ENCODE data around the gene STOX1. TPM values are rescaled to one million over a fixed set of nuclear protein-coding genes. Genes with fewer than 3 reads are reported as not detected.
"Not testable (repeated sequence)": the region's sequence is repeated elsewhere in the genome, so short reads cannot be mapped to it uniquely, and the experiment has no call there.

The STOX1 gene
- polyA plus RNA-seq, 1 donor, result 5.8 TPM

DNA sequence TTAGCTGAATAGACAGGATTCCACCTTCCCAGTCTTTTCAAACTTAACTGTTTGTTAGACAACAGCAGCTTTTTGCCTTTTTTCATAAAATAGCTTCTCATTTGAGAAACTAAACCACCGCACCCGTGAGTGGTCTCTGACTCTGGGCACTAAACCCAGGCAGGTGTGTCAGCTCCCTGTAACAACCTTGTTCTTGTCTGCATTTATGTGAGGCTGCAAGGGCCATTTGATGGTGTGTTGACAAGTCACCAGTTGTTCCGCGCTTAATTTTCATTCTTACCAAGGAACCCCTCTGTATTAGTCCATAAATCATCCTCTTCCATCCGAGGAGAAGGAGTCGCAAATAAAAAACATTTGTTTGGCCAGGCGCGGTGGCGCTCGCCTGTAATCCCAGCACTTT is 1.5 kb downstream of the STOX1 start:
- Histone ChIP-seq H3K27ac (ENCODE audit: low read length) (no peak overlapping the region), H3K27me3 (ENCODE audit: control insufficient read depth, insufficient read depth, low read length) (no peaks in the 10 kb centered on the region), H3K4me1 (ENCODE audit: control insufficient read depth, insufficient read depth, low read length) (peaks cover 4% of the 10 kb centered on the region), H3K4me3 (ENCODE audit: low read length) (no peak overlapping the region), H3K9me3 (ENCODE audit: control insufficient read depth, low read depth, low read length) (no peaks in the 10 kb centered on the region), H3K36me3 (ENCODE audit: control insufficient read depth, insufficient read depth, low read length) (no peaks in the 10 kb centered on the region)
- no CpG with 5 or more reads among the region's 10 CpGs for WGBS (ENCODE audit: insufficient coverage, low lambda C conversion rate)
- no peak for DNase-seq

DNA sequence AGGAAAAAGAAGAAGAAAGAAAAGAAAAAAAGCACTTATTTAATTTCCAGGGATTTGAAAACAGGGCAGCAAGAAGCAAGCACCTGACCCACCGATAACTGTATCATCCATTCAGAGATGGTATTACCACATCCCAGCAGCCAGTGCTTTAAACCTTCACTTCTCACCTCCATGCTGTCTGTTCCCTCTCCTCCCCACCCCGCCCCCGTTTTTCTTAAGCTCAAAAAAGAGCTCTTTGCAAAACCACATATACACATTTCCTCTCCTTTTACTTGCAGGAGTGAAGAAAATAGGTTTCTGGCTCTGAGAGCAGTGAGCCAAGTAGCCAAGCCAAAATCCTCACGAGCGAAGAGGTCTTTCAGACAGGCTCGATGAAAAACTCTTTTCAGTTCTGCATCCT is 2.2 kb downstream of the STOX1 start:
- Histone ChIP-seq H3K4me1 (ENCODE audit: control insufficient read depth, insufficient read depth, low read length) (peaks cover 4% of the 10 kb centered on the region), H3K4me3 (ENCODE audit: low read length) (no peak overlapping the region), H3K27ac (ENCODE audit: low read length) (no peak overlapping the region), H3K36me3 (ENCODE audit: control insufficient read depth, insufficient read depth, low read length) (no peaks in the 10 kb centered on the region), H3K9me3 (ENCODE audit: control insufficient read depth, low read depth, low read length) (no peaks in the 10 kb centered on the region), H3K27me3 (ENCODE audit: control insufficient read depth, insufficient read depth, low read length) (no peaks in the 10 kb centered on the region)
- 67% methylated on average over 2 of the region's 6 CpGs for WGBS (ENCODE audit: insufficient coverage, low lambda C conversion rate)
- DNase-seq, result no peak

DNA sequence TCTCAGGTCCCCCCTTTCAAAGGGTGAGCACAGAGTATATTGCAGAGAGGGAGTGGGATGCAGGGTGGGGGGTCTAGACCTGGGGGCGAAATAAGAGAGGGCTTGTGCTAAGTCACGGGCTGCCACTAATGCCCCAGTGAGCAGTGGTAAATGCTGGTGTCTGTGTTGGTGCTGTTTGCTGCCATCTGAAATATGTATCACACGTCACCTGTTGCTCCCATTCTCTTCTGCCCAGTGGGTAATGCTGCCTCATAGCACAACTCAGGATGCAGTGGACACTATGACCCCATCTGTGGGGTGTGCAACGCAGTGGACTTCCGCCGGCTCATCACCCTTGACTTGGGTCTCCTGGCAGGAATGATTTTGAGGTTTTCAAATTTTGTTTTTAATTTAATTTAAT is 2.6 kb downstream of the STOX1 start:
- no CpG with 5 or more reads among the region's 6 CpGs for WGBS (ENCODE audit: insufficient coverage, low lambda C conversion rate)
- no peak for DNase-seq

DNA sequence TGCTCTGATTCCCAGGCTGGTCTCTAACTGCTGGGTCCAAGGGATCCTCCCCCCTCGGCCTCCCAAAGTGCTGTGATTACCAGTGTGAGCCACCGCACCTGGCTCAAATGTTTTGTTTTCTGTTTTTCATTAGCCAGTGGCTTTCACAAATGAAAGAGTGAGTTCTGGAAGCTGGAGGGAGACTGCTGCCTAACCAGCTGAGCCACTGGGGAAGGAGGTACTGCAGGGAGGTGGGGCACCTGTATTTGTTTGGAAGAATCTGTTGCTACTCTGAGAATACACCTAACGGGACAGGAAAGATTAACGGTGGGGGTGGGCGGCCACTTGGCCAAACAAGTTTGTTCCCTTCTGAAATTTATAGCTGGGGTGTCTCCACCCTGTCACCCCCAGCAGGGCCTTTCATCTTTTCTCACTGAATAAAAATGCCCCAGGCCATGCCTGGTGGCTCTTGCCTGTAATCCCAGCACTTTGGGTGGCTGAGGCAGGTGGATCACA is 4.7 kb downstream of the STOX1 start:
- Histone ChIP-seq H3K9me3 (ENCODE audit: control insufficient read depth, low read depth, low read length) (no peaks in the 10 kb centered on the region), H3K27me3 (ENCODE audit: control insufficient read depth, insufficient read depth, low read length) (no peaks in the 10 kb centered on the region), H3K27ac (ENCODE audit: low read length) (no peak overlapping the region), H3K4me3 (ENCODE audit: low read length) (no peak overlapping the region), H3K36me3 (ENCODE audit: control insufficient read depth, insufficient read depth, low read length) (peaks cover 5% of the 10 kb centered on the region), H3K4me1 (ENCODE audit: control insufficient read depth, insufficient read depth, low read length) (no peaks in the 10 kb centered on the region)
- no CpG with 5 or more reads among the region's 5 CpGs for WGBS (ENCODE audit: insufficient coverage, low lambda C conversion rate)
- DNase-seq, result no peak

More for the DNA sequence above, 2.6 kb downstream of the STOX1 start:
- H3K9me3 ChIP-seq (ENCODE audit: control insufficient read depth, low read depth, low read length), result no peaks in the 10 kb centered on the region
- no peaks in the 10 kb centered on the region for H3K36me3 ChIP-seq (ENCODE audit: control insufficient read depth, insufficient read depth, low read length)
- no peaks in the 10 kb centered on the region for H3K27me3 ChIP-seq (ENCODE audit: control insufficient read depth, insufficient read depth, low read length)
- H3K27ac ChIP-seq (ENCODE audit: low read length), result no peak overlapping the region
- H3K4me3 ChIP-seq (ENCODE audit: low read length), result no peak overlapping the region
- H3K4me1 ChIP-seq (ENCODE audit: control insufficient read depth, insufficient read depth, low read length), result peaks cover 4% of the 10 kb centered on the region

DNA sequence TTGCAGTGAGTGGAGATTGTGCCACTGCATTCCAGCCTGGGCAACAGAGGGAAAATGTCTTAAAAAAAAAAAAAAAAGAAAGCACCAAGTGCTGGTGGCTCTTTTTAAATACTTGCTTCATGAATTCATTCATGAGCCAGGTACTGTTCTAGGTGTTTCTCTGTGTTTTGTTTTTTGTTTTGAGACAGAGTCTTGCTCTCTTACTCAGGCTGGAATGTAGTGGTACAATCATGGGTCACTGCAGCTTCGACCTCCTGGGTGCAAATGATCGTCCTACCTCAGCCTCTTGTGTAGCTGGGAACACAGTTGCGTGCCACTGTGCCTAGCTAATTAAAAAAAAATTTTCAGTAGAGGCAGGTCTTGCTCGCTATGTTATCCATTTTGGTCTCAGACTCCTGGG is 5.3 kb downstream of the STOX1 start:
- no peak for DNase-seq
- H3K4me3 ChIP-seq (ENCODE audit: low read length), result no peak overlapping the region
- no peaks in the 10 kb centered on the region for H3K9me3 ChIP-seq (ENCODE audit: control insufficient read depth, low read depth, low read length)
- no peaks in the 10 kb centered on the region for H3K4me1 ChIP-seq (ENCODE audit: control insufficient read depth, insufficient read depth, low read length)
- peaks cover 5% of the 10 kb centered on the region for H3K36me3 ChIP-seq (ENCODE audit: control insufficient read depth, insufficient read depth, low read length)
- H3K27ac ChIP-seq (ENCODE audit: low read length), result no peak overlapping the region
- WGBS (ENCODE audit: insufficient coverage, low lambda C conversion rate), result no CpG with 5 or more reads among the region's 4 CpGs
- no peaks in the 10 kb centered on the region for H3K27me3 ChIP-seq (ENCODE audit: control insufficient read depth, insufficient read depth, low read length)

DNA sequence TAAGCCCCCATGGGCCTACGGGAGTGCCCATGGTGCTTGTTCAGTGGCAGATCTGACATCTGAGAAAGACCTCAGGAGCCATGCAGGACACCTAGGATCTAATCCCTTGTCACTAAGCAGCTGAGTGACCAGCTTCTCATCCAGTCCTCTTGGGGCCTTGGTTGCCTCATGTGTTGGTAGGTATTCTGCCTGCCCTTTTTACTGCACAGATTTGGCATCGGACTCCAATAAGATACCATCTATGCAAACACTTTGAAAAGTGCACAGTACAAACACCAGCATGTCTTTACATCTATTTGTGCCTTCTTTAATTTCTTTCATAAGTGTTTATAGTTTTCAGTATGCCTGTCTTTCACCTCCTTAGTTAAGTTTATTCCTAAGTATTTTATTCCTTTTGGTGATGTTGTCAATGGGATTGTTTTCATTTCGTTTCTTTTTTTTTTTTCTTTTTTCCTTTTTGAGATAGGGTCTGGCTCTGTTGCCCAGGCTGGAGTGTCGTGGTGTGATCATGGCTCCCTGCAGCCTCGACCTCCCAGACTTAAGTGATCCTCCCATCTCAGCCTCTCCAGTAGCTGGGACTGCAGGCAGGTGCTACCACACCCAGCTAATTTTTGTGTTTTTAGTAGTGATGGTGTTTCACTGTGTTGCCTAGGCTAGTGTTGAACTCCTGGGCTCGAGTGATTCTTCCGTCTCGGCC is 10.4 kb downstream of the STOX1 start:
- no peak for DNase-seq
- Histone ChIP-seq H3K27me3 (ENCODE audit: control insufficient read depth, insufficient read depth, low read length) (no peaks in the 10 kb centered on the region), H3K9me3 (ENCODE audit: control insufficient read depth, low read depth, low read length) (no peaks in the 10 kb centered on the region), H3K4me1 (ENCODE audit: control insufficient read depth, insufficient read depth, low read length) (no peaks in the 10 kb centered on the region), H3K27ac (ENCODE audit: low read length) (no peak overlapping the region), H3K4me3 (ENCODE audit: low read length) (no peak overlapping the region), H3K36me3 (ENCODE audit: control insufficient read depth, insufficient read depth, low read length) (peaks cover 5% of the 10 kb centered on the region)
- WGBS (ENCODE audit: insufficient coverage, low lambda C conversion rate), result 85% methylated on average over 1 of the region's 8 CpGs

DNA sequence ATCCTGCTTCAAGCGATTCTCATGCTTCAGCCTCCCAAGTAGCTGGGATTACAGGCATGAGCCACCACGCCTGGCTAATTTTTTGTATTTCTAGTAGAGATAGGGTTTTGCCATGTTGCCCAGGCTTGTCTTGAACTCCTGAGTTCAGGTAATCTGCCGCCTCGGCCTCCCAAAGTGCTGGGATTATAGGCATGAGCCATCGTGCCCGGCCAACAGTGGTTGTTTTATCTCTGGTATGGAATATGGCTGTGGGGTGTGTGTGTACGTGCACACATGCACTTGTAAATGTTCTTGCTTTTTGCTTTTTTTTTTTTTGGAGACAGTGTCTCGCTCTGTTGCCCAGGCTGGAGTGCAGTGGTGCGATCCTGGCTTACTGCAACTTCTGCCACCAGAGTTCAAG is 13.3 kb downstream of the STOX1 start:
- H3K27me3 ChIP-seq (ENCODE audit: control insufficient read depth, insufficient read depth, low read length); H3K9me3 ChIP-seq (ENCODE audit: control insufficient read depth, low read depth, low read length); DNase-seq; H3K4me3 ChIP-seq (ENCODE audit: low read length); H3K36me3 ChIP-seq (ENCODE audit: control insufficient read depth, insufficient read depth, low read length); H3K27ac ChIP-seq (ENCODE audit: low read length); H3K4me1 ChIP-seq (ENCODE audit: control insufficient read depth, insufficient read depth, low read length): not testable (repeated sequence)
- WGBS (ENCODE audit: insufficient coverage, low lambda C conversion rate), result no CpG with 5 or more reads among the region's 9 CpGs

DNA sequence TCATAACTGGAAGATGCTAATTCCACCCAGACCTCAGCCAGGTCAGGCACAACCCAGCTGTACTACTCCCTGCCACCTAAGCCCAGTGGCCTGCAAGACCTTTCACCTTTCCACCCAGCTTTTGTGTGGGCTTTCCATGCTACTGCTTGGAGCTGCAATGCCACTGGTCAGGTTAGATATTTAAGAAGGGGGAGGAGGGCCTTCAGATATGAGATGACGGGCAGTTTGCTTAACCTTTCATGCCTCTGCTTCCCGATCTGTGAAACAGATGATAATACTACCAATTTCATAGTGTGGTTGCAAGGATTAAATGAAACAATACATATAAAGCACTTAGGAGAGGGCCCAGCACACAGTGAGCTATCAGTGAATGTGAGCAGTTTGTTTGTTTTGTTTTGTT is 20.9 kb downstream of the STOX1 start:
- Histone ChIP-seq H3K27me3 (ENCODE audit: control insufficient read depth, insufficient read depth, low read length) (no peaks in the 10 kb centered on the region), H3K4me3 (ENCODE audit: low read length) (no peak overlapping the region), H3K4me1 (ENCODE audit: control insufficient read depth, insufficient read depth, low read length) (no peaks in the 10 kb centered on the region), H3K27ac (ENCODE audit: low read length) (no peak overlapping the region), H3K9me3 (ENCODE audit: control insufficient read depth, low read depth, low read length) (peaks cover 9% of the 10 kb centered on the region), H3K36me3 (ENCODE audit: control insufficient read depth, insufficient read depth, low read length) (no peaks in the 10 kb centered on the region)
- no peak for DNase-seq
- 90% methylated on average over 2 of the region's 2 CpGs for WGBS (ENCODE audit: insufficient coverage, low lambda C conversion rate)

DNA sequence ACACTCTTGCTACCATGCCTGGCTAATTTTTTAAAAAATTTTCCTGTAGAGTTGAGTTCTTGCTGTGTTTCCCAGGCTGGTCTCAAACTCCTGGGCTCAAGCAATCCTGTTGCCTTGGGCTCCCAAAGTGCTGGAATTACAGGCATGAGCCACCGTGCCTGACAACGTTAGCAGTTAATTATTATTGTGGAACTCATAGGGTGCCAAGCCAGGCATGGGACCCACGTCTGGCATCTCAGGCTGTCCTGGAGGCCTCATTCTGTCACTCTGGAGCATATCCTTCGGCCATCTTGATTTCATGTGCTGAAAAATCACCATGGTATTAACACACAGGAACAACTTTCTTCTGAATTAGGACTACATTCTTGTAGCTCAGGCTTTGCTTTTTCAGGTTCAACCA is 21.5 kb downstream of the STOX1 start:
- no peaks in the 10 kb centered on the region for H3K4me1 ChIP-seq (ENCODE audit: control insufficient read depth, insufficient read depth, low read length)
- H3K9me3 ChIP-seq (ENCODE audit: control insufficient read depth, low read depth, low read length), result peaks cover 9% of the 10 kb centered on the region
- no peak overlapping the region for H3K4me3 ChIP-seq (ENCODE audit: low read length)
- no peaks in the 10 kb centered on the region for H3K36me3 ChIP-seq (ENCODE audit: control insufficient read depth, insufficient read depth, low read length)
- no peak overlapping the region for H3K27ac ChIP-seq (ENCODE audit: low read length)
- no peaks in the 10 kb centered on the region for H3K27me3 ChIP-seq (ENCODE audit: control insufficient read depth, insufficient read depth, low read length)
- no CpG with 5 or more reads among the region's 4 CpGs for WGBS (ENCODE audit: insufficient coverage, low lambda C conversion rate)
- DNase-seq, result no peak

DNA sequence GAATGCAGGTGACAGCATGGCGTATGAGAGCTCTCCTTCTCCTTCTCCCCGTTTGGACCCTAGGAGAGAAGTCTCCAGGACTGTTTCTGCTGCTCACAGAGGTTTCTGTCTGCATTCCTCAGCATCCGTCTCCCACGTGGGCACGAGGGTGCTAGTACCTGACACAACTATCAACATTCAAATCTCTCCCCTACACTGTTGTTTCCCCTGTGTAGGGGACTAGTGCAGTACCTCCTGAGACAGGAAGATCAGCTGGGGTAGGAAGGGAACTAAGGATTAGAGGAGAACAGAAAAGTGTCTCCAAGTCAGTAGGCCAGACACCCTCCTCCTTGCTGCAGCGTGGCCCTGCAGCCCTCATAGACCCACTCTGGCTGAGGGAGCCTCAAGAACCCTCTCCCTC is 29.0 kb downstream of the STOX1 start:
- no peaks in the 10 kb centered on the region for H3K27me3 ChIP-seq (ENCODE audit: control insufficient read depth, insufficient read depth, low read length)

DNA sequence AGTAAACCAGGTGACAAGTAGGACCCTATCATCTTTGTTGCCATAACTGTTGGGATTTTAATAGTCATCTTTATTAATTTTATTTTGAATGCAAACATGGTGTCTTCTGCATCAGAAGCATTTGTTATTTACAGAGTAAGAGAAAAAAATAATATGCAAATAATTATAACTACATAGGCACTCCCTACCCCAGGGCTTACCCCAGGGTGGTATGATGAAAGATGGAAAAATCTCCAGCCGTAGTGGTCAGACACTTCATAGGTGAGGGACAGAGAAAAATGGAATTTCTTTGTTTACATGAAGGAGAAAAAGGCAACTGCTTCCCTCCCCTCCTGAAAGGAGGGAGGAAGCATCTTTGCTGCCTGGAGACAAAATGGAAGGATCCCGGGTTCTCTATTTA is 29.7 kb downstream of the STOX1 start:
- peaks cover 17% of the 10 kb centered on the region for H3K9me3 ChIP-seq (ENCODE audit: control insufficient read depth, low read depth, low read length)
- 60% methylated on average over 1 of the region's 2 CpGs for WGBS (ENCODE audit: insufficient coverage, low lambda C conversion rate)
- no peaks in the 10 kb centered on the region for H3K27me3 ChIP-seq (ENCODE audit: control insufficient read depth, insufficient read depth, low read length)
- H3K4me3 ChIP-seq (ENCODE audit: low read length), result no peak overlapping the region
- no peak overlapping the region for H3K27ac ChIP-seq (ENCODE audit: low read length)
- no peaks in the 10 kb centered on the region for H3K4me1 ChIP-seq (ENCODE audit: control insufficient read depth, insufficient read depth, low read length)
- no peak for DNase-seq
- no peaks in the 10 kb centered on the region for H3K36me3 ChIP-seq (ENCODE audit: control insufficient read depth, insufficient read depth, low read length)

More for the DNA sequence above, 29.0 kb downstream of the STOX1 start:
- Histone ChIP-seq H3K4me3 (ENCODE audit: low read length) (no peak overlapping the region), H3K9me3 (ENCODE audit: control insufficient read depth, low read depth, low read length) (peaks cover 18% of the 10 kb centered on the region), H3K4me1 (ENCODE audit: control insufficient read depth, insufficient read depth, low read length) (no peaks in the 10 kb centered on the region), H3K27ac (ENCODE audit: low read length) (no peak overlapping the region), H3K36me3 (ENCODE audit: control insufficient read depth, insufficient read depth, low read length) (no peaks in the 10 kb centered on the region)
- WGBS (ENCODE audit: insufficient coverage, low lambda C conversion rate), result 83% methylated on average over 1 of the region's 6 CpGs
- DNase-seq, result no peak

Data from large intestine (tissue), 3 donors.